Germinal center (tissue), 1 donor: ENCODE results near the gene BLNK.
A peak's percentile ranks its signal among the peaks of the same experiment; 100 is the strongest.

Experiments used
- DNase-seq: peaks from one replicate; pipeline ENCODE4 v3.0.0; 2012; ENCODE audit warnings: mixed read lengths, low spot score

BLNK gene

DNA sequence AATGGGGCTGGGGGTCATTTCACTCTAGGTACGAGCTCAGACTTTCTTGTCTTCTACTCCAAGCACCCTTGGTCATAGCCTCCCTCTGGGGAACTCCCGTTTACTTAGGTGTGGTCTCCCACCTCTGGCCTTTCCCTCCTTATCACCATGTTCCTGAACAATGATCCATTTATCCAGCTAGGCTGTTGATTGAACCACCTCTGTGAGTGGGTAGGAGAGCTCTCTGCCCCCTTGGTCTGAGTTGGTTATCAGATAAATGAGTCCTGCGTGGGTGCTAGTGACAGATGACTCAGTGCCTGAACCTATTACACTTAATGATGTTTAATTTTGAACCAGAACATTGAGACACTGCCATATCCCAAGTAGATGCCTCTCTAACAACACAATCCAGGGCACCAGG lies 9.4 kb downstream of the BLNK start:
- DNase-seq = no peak

DNA sequence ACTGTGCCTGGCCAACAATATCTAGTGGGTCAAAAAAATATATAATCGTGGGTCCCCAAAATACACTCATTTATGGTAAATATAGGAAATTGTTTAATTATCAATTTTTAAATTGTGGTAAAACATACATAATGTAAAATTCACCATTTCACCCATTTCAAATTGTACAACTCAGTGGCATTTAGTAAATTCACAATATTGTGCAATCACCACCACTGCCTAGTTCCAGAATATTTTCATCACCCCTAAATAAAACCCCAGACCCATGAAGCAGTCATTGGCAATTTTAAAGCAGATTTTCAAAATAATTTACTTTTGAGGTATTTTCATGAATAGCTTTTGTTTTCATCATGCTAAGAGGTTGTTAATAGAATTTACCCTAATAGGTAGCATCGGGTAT lies 10.2 kb downstream of the BLNK start:
- no peak for DNase-seq

DNA sequence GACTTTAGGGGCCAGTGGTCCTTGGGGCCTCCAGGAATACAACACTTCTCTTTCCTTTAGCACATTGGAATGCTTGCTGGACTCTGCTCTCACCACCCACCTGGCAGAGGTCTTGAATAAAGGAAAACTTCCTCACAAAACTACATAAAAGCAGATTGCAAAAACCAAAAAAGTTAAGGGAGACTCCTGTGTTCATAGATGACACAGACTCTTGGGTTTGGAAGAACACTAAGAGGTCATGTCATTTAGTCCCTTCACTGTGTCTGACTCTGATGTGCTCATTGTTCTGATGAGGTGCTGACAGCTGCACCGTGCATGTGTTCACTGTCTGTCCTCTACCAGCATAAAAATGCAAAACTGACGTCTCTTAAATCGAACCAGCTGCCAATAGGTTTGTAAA lies 11.4 kb downstream of the BLNK start:
- no peak for DNase-seq

DNA sequence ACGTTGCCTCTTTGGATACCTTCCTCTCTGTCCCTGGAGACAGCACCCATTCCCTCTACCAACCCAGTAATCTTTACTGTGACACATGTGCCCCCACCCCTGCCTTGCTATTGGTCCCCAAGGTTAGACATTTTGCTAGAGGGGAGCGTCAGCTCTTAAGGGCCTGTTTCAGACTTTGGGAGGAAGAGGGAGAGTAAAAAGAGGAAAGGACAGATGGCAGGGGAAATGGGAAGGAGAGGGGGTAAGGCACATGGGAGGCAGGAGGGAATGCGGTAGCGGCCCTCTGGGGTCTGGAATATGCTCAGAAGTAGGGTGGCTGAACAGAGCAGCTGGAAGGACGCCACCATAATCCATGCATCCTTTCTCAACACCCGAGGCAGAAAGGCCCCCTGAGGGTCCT lies 12.2 kb downstream of the BLNK start:
- DNase-seq = no peak

DNA sequence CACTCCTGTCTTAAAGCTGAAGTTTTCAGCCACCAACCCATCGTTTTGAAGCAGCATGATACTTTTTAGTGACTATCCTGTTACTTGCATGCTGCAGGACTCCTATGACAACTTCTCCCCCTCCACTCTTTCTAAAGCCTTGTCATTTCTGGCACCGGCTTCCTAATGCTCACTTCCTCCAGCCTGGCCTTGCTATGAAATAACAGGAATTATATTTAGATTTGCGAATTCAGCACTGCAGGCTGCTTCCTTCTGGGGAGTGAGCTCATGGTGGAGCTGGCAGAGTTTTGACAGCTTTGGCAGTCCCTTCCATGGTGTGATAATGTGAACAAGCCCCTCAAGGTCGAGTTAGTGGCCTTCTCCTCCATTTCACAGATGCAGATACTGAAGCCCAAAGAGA lies 13.4 kb downstream of the BLNK start:
- DNase-seq = no peak

DNA sequence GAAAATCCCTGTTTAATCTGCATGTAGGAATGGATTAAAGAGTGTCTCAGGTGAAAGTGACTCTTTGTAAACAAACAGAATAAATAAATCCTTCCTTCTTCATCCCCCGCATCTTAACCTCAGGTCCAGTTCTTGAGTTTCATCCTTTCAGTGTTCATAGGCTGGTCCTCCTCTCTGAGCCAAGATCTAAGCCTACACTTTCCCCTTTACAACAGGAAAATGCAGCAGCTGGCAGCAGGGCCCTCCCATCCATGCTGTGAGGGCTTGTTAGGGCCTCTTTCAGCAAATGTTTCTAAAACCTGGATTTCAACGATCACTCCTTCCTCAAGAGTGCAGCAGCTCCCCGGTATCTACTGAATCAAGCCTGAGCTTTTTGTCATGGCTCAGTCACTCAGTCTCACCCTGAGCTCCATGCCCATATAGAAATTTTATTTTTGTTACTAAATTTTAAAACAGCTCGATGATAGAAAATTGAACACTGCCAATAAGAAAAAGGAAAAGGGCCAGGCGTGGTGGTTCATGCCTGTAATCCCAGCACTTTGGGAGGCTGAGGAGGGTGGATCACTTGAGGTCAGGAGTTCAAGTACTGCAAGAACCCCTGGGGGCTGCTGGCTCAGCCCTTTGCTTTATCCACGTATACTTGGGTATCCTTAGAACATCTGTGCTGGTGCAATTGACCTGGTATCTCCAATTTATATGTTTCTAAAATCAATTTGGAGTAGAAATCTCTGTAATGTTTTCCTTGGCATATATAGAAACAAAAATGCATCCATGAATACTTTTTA lies 15.6 kb downstream of the BLNK start:
- DNase-seq = no peak

DNA sequence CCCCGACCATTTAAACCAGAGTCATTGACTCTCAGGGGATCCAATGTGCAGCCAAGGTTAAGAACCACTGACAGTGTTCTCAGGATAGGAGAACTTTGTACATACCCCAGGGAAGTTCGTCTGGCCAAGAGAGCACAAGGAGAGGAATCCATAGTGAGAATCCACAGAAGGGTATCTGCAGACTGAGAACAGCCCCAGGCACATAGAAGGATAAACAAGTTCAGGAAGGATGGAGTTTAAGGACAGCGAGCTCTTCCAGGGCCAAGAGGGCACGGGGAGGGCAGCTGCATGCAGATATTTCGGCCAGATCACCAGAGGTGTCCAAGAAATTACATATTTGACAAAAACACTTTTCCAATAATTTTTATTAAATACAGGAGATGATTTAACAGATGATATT lies 16.4 kb downstream of the BLNK start:
- DNase-seq = no peak

DNA sequence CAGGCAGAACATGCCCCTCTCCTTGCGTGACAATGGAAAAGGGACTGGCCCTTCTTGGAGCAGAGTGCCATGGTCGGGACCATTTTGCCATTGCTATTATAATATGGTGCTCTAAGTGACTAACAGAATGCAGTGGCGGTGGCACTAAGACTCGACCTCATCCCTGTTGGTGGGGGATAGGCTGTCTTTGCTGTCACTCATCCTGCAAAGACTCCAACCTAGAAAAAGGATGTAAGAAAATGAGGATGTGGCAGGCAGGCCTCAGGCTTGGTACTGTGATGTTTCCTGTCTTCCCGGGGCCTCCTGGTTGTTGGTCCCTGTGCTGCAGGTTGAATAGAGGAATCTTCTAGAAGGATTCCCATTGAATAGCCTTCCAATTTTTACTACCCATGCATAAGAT lies 18.6 kb downstream of the BLNK start:
- no peak for DNase-seq

DNA sequence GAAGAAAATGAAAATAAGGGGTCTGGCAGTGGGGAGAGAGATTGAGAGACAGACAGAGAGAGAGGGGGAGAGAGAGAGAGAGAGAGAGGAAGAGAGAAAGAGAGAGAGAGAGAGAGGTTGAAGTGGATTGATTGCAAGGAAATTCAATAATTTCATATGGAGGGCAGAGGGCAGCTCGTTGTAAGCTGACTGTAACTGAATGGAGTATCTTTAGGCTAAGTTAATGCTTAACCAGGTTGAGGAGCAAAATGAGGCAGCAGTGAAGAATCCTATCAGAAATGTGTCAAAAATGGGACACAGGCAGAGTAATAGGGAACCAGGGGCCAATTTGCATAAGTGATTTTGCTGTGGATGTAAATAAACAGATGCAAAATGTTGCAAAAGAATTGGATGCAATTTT lies 21.0 kb downstream of the BLNK start:
- no peak for DNase-seq

DNA sequence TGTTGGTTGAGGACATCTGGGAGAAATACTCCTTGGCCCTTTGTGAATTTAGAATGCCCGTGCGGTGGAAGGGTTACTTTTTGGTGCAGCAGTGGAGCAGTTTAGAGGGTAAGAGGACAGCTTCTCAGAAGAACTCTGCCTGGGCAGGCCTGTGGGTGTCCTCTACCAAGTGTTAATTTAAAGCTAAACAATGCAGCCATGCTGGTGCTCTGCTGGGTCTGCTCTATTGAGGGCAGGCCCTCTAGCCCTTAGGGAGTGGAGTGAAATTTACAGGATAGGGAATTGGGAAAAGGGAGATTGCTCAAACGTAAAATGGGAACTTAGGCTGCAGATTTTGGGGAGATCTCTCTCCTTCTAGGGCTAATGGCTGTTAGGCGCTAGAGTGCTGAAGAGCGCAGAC lies 22.1 kb downstream of the BLNK start:
- DNase-seq = no peak

DNA sequence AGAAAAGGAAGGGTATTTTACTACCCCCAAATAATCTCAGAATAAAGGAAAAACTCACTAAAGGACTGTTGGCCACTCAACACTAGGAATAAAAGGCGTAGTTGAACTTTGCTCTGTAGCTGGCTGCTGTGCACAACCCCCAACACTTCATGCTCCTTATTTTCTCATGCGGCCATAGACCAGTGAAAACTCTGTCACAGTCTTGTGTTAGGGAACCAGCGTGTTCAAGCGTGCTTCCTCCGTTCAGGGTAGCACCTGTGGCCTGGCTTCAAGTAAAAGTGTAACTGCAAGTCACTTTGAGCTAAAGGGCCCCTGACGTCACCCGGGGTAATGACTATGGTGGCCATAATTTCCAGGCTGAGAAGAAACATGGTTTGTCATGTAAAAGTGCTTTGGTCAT lies 27.0 kb downstream of the BLNK start:
- peak; percentile 67 for DNase-seq

DNA sequence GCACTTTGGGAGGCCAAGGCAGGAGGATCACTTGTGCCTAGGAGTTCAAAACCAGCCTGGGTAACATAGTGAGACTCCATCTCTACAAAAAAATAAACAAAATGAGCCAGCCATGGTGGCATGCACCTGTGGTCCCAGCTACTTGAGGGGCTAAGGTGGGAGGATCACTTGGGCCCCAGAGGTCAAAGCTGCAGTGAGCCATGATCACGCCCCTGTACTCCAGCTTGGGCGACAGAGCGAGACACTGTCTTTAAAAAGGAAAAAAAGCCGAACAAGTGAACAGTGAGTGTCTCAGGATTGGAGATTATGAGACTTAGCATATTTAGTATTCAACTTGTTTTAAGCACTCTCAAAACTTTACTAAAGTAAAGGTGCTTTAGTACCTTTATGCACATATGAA lies 28.1 kb downstream of the BLNK start:
- DNase-seq = no peak

DNA sequence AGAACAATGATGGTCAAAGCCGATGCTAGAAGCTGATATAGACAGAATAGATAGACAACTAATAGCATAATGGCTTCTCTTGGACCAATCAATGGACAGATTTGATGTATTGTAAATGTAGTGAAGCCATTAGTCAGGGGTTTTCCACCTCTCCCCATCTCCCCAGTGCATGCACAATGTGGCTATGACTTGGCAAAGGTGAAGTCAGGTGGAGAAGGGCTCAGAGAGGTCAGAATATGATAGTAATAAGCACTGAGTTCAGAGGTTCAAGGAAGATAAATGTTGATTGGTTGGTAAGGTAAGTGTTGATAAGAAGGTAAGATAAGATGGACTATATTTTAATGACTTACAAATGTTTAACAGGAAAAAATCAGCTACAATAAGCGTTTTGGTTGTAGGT lies 28.5 kb downstream of the BLNK start:
- DNase-seq = no peak

DNA sequence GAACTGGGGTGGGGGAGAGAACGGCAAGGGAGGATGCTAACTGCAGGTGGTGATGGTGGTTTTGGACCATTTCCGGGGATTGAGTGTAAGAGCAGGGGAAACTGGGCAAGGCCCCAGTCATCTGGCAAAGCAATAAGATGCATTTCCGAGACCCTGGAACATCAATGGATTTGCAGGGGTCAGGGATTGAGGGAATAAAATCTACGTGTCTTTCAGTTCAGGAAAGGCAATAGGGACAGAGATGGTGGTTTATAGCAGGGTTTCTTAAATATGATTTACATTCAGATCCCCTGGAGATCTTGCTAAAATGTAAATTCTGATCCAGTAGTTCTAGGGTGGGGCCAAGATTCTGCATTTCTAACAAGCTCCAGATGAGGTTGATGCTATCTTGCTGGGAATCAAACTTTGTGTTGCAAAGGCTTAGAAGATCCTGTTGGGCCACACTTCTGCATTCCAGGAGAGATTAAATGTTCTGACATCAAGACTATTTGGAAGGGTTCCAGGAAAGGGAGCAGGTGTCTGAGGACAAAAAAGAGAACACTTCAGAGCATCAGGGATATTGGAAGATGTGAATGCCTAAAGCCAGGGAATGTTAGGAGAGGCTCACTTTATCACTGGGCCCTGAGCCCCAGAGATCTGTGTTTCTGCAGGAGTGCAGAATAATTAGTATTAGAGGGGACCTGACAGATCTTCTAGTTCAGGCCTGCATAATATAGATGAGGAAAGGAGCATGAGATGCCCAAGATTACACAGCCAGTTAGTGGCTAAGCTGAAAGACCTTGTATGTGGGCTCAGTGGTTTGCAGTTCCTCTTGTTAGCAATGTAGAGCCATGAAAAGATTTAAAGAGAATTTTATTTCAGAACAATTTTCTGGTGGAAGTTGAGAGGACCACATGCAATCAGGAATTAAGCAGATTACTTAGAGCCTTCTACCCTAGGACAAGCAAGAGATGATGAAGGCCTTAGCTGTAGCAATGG lies 32.4 kb downstream of the BLNK start:
- DNase-seq = no peak

DNA sequence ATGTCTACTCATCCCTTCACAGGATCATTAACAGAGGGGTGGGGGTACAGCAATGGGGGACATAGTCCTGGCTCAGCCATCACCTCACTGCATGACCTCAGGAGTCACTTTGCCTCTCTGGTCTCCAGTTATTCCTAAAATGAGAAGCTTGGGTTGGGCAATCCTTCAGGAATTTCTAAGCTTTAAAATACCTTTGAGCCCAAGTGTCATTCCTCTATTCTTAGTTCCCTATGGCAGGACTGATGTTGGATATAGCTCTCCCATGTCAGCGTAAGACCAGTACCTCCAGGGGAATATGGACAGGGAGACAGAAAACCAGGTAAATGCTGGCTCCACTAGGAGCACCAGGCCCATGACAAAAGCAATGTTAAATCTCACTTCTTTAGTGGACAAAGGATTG lies 34.5 kb downstream of the BLNK start:
- DNase-seq = no peak

DNA sequence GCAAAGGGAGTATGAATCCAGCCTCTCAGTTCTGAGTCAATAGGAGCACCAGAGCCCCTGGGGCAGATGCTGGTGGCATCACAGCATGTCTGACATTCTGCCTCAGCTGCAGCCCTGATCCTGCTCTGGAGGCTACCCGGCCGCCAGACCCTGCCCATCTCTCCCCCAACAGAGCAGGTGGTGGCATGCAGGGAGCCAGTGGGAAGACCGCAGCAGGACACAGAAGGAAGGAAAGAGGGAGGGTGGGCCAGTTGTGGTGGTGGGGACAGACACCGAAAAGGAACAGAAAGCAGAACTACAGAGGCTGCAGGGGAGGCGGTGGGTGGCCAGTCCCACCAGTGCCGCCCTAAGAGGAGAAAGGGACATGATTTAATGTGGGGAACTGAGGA lies 35.3 kb downstream of the BLNK start:
- peak; percentile 24 for DNase-seq

DNA sequence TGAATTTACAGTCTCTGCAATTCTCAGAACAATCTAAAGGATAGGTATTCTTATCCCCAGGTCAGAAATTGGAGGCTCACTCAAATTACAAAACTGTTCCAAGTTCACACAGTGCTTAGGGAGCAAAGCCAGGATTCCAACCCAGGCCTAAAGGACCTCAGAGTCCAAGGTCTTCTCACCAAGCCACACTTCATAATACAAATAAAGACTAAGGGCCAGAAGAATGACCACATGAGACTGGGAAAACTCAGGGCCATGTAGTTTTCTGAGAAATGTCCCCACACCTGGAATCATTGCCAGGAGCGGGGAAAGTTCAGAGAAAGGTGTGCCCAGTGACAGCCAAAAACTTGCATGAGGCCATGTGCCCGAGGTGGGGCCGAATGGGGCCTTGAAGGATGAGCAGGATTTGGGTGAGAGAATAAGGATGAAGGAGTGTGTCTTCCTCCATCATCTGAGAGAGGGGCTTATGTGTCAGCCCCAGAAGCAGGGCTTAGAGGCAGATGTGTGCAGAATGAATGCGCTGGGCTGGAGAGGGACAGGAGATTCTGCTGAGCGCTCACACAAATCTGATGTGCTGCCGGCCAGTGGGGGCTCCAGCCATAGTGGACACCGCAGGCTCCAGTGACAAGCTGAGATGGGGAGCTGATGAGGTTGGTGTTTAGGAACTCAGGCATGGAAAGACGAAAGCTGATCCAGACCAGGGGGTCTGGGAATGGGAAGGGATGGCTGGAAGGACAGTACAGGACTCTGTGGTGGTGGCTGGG lies 35.9 kb downstream of the BLNK start:
- no peak for DNase-seq

DNA sequence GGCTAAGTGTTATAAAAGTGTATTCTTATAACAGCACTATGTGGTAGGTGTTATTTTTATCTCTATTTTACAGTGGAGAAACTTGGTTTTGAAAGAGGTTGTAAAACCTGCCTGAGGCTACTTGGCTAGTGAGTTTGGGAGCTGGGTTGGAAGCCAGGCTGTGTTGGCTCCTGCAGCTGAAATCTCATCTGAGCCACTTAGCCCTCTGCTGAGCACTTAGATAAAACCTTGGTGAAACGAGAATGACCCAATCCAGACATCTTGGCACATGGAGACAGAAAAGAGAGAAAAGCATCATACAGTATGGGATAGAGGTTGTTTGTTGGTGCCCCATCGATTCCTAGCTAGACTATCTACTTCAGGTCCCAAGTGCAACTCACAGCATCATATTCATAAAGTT lies 37.4 kb downstream of the BLNK start:
- no peak for DNase-seq

DNA sequence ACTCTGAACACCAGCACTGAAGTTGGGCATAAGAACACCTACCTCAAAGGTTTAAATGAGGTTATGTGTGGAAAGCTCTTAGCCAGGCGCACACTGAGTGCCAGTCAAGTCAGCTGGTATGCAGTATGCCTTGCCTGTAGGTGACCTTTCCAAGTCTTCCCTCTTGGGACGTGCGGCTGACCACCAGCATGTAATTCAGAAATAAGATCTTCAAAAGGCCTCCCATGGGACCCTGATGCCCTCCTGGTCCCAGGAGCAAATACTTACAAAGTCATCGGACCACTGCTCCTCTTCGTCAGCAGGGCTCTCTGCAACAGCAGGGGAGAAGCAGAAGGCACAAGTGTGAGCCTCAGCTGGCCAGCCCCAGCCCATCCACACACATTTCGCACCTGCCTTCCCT lies 40.8 kb downstream of the BLNK start:
- DNase-seq = peak; percentile 27

DNA sequence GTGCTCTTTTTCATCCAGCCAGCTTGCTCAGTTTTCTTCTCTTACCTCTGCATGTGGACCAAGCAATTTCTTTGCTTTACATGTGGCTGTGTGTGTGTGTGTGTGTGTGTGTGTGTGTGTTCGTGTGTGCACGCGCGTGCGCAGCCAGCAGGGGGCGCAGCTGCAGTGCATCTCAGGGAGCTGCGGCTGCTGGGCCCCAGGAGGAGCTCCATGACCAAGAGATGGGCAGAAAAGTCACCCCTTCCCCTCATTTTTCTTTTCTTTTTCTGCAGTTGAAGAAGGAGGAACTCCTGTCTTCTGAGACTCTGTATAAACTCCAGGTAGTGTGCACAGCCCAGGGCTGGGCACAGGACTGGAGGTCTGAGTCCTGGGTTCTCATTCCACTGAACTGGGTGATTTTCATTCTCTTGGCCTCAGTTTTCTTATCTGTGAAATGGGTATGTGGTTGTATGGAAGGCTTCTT lies 41.8 kb downstream of the BLNK start:
- DNase-seq = peak; percentile 69

DNA sequence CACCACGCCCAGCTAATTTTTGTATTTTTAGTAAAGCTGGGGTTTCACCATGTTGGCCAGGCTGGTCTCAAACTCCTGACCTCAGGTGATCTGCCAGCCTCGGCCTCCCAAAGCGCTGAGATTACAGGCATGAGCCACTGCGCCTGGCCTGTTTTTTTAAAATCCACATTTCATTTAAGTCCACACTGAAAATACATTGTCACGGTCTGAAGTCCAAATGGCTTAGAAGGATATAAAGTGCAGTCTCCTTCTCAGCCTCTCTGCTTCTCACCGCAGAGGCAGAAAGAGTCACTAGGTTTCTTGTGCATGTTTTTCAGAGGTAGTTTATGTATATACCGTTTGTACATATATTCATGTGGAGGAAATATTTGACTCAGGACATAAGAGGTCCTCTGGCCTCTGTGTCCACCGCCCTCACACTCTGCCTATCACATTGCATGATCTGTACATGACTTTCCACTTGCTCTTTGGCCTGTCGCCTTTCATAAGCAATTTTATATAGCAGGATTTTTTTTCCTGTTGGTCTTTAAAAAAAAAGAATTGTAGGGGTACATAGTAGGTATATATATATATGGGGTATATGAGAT lies 42.9 kb downstream of the BLNK start:
- no peak for DNase-seq

DNA sequence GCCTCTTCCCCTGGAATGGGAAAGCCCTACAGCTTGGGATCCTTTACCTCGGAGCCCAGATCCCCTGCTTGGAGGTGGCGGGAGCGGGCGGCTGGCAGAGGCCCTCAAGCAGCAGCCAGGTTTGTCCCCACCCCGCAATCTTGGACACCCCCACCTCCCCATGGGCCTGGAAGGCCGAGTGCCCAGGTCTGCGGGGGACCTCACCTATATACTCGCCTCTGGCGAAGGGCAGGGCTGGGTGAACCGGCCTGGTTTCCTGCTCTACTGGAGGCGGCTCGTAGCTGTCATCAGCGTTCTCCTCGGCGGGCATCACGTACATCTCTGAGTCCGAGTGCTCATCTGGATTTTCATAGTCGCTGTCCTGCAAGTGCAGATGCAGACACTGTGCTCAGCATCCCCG lies 44.2 kb downstream of the BLNK start:
- DNase-seq = no peak
